Ovary (tissue), 3 donors: ENCODE measurements around the gene HAND2.

Source experiments
- POLR2A ChIP-seq: fragments of 450-650 bp; IDR thresholded peaks from one replicate; pipeline ENCODE4 v1.6.1; 2017; ENCODE audit warnings: antibody characterized with exemption, mild to moderate bottlenecking, moderate library complexity
- TF ChIP-seq, protein P1 (sequence below), 3 donors: fragments of 450-650 bp in 2 of 3; fragments of 200-600 bp in 1 of 3; IDR thresholded peaks; one replicate each; pipeline versions ENCODE4 v1.5.1 to v1.8.0; 2016 to 2022; ENCODE audit warnings: antibody characterized with exemption in 3 of 3, mild to moderate bottlenecking in 1 of 3
- donor health status: DM: no; HTN: no; CAD: no.

- no peak for TF ChIP-seq POLR2A
- TF ChIP-seq, protein P1, sequence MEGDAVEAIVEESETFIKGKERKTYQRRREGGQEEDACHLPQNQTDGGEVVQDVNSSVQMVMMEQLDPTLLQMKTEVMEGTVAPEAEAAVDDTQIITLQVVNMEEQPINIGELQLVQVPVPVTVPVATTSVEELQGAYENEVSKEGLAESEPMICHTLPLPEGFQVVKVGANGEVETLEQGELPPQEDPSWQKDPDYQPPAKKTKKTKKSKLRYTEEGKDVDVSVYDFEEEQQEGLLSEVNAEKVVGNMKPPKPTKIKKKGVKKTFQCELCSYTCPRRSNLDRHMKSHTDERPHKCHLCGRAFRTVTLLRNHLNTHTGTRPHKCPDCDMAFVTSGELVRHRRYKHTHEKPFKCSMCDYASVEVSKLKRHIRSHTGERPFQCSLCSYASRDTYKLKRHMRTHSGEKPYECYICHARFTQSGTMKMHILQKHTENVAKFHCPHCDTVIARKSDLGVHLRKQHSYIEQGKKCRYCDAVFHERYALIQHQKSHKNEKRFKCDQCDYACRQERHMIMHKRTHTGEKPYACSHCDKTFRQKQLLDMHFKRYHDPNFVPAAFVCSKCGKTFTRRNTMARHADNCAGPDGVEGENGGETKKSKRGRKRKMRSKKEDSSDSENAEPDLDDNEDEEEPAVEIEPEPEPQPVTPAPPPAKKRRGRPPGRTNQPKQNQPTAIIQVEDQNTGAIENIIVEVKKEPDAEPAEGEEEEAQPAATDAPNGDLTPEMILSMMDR (IDR thresholded peaks at IDR 0.05) = no peak
Observed at GRCh38 chr4:173578956-173579355, 48.9 kb upstream of the HAND2 start.
